HepG2 (cell line): ENCODE data around the gene C5AR1. TPM values are rescaled to one million over a fixed set of nuclear protein-coding genes. Genes with fewer than 3 reads are reported as not detected.

Source experiments
- ATAC-seq: fragments of 200-7000 bp; cut with Tn5 transposase; 3 replicates; pipeline ENCODE4 v1.9.1; 2020; ENCODE audit warnings: mild to moderate bottlenecking, moderate library complexity
- BruUV-seq: library from RNA; stranded (reverse); fragments of 400-500 nt; replicated peaks from 2 replicates; lab custom pipeline; 2021; lab: Mats Ljungman, UMichigan
- CTCF ChIA-PET: fragments of 300-600 bp; formaldehyde crosslinking; extraction: SDS; loops from one replicate; lab custom pipeline; 2021; ENCODE audit warnings: low total read pairs, inconsistent platforms, low intra/inter-chr PET ratio; lab: Yijun Ruan, JAX
- POLR2A ChIA-PET: fragments of 350-600 bp; sonication (Branson Sonifier 250); formaldehyde crosslinking; loops from one replicate; lab custom pipeline; 2020; ENCODE audit warnings: antibody characterized with exemption, inconsistent platforms; lab: Yijun Ruan, JAX
- DNase-seq: peaks from one replicate; pipeline ENCODE4 v3.0.0-alpha.2; 2015; ENCODE audit warnings: low spot score
- FAIRE-seq: peaks from 3 replicates; lab custom pipeline; 2011; peaks lifted over from hg19 to GRCh38; lab: Jason Lieb, UNC
- H2AFZ ChIP-seq: one replicate; pipeline ENCODE4 v1.6.1; 2011; ENCODE audit warnings: low read length, inconsistent platforms
- H3K27ac ChIP-seq: fragments of 300-600 bp; 3 replicates; pipeline ENCODE4 v1.8.0; 2011; ENCODE audit warnings: mixed run types, mild to moderate bottlenecking, mixed read lengths, low read length, inconsistent platforms; ENCODE audit not compliant: insufficient read depth; ENCODE audit errors: extremely low read length
- H3K27me3 ChIP-seq, 2 experiments: fragments of 200-600 bp in 1 of 2; 2 replicates in 1 of 2; 3 replicates in 1 of 2; pipeline versions ENCODE4 v1.6.0 to v1.8.0; 2011; ENCODE audit warnings: low read length in 2 of 2, mild to moderate bottlenecking in 2 of 2, moderate library complexity in 2 of 2, inconsistent platforms in 1 of 2; ENCODE audit not compliant: insufficient read depth in 2 of 2, control insufficient read depth in 1 of 2
- H3K36me3 ChIP-seq, 2 experiments: fragments of 200-600 bp in 1 of 2; replicated peaks in 1 of 2; 2 replicates in 1 of 2; 3 replicates in 1 of 2; pipeline versions ENCODE4 v1.5.1 to v1.8.0; 2011; ENCODE audit warnings: low read length in 2 of 2, inconsistent platforms in 1 of 2; ENCODE audit not compliant: insufficient read depth in 2 of 2, control insufficient read depth in 1 of 2
- H3K4me1 ChIP-seq: 2 replicates; pipeline ENCODE4 v1.5.1; 2012; ENCODE audit warnings: low read length, inconsistent platforms; ENCODE audit not compliant: insufficient read depth
- H3K4me2 ChIP-seq: 2 replicates; pipeline ENCODE4 v1.6.0; 2011; ENCODE audit warnings: low read depth, low read length, inconsistent platforms
- H3K4me3 ChIP-seq, 3 experiments: fragments of 200-600 bp in 1 of 3; sonication (generic), shearing (Covaris generic) in 1 of 3; replicated peaks in 1 of 3; 2 replicates each; pipeline ENCODE4 v1.5.1; 2011 to 2016; ENCODE audit warnings: low read length in 3 of 3, inconsistent platforms in 2 of 3, low read depth in 2 of 3, mild to moderate bottlenecking in 2 of 3, control low read depth in 1 of 3, mixed read lengths in 1 of 3; ENCODE audit not compliant: insufficient read depth in 1 of 3
- H3K79me2 ChIP-seq: one replicate; pipeline ENCODE4 v1.6.1; 2011; ENCODE audit warnings: low read length, inconsistent platforms; ENCODE audit not compliant: insufficient read depth
- H3K9ac ChIP-seq: 2 replicates; pipeline ENCODE4 v1.6.0; 2011; ENCODE audit warnings: mild to moderate bottlenecking, low read depth, low read length, inconsistent platforms; ENCODE audit not compliant: insufficient read depth
- H3K9me3 ChIP-seq: 2 replicates; pipeline ENCODE4 v1.5.1; 2012; ENCODE audit warnings: mild to moderate bottlenecking, low read length
- H4K20me1 ChIP-seq: 2 replicates; pipeline ENCODE4 v1.6.0; 2011; ENCODE audit warnings: inconsistent platforms, mild to moderate bottlenecking, low read length, moderate library complexity; ENCODE audit not compliant: insufficient read depth
- HINFP ChIP-seq: sonication (generic); formaldehyde crosslinking; IDR thresholded peaks from 2 replicates; pipeline ENCODE4 v1.4.0; 2020; ENCODE audit warnings: low read depth, mild to moderate bottlenecking, missing genetic modification reagents
- MED8 ChIP-seq: sonication (generic); formaldehyde crosslinking; IDR thresholded peaks from 2 replicates; pipeline ENCODE4 v1.8.1; 2023; ENCODE audit warnings: mild to moderate bottlenecking, missing genetic modification reagents; ENCODE audit not compliant: insufficient replicate concordance
- RBFOX2 ChIP-seq: fragments of 200-400 bp; formaldehyde crosslinking; IDR thresholded peaks from 2 replicates; pipeline ENCODE4 v1.6.1; 2017; ENCODE audit warnings: low read depth, mild to moderate bottlenecking, low read length
- ZFP62 ChIP-seq: sonication (generic); formaldehyde crosslinking; IDR thresholded peaks from 2 replicates; pipeline ENCODE4 v1.4.0; 2020; ENCODE audit warnings: missing genetic modification reagents
- ZNF556 ChIP-seq: sonication (generic); formaldehyde crosslinking; IDR thresholded peaks from 2 replicates; pipeline ENCODE4 v1.4.0; 2020; ENCODE audit warnings: mild to moderate bottlenecking, missing genetic modification reagents, borderline replicate concordance
- ZNF749 ChIP-seq: sonication (generic); formaldehyde crosslinking; IDR thresholded peaks from 2 replicates; pipeline ENCODE4 v1.8.0; 2022; ENCODE audit warnings: mild to moderate bottlenecking, missing genetic modification reagents, moderate library complexity, borderline replicate concordance
- WGBS: methylation state at CpG from one replicate; pipeline ENCODE4 v1.1.6; 2017; ENCODE audit warnings: low lambda C conversion rate; 5-methylcytosine and 5-hydroxymethylcytosine counted together
- in situ Hi-C: cut with HindIII; loops from 2 replicates; pipeline ENCODE4 v1.10.0; 2017; ENCODE audit warnings: low pct_unique_long_range_greater_than_20kb; ENCODE audit not compliant: extremely low pct_ligation_motif_present
- intact Hi-C: fragments of 100-400 bp; cut with micrococcal nuclease; formaldehyde crosslinking; loops from one replicate; pipeline ENCODE4 v1.10.0; 2022; ENCODE audit not compliant: unreplicated experiment
- polyA plus RNA-seq, 8 experiments: library from polyadenylated mRNA; depleted of rRNA in 3 of 8; stranded (reverse) in 7 of 8; unstranded in 1 of 8; fragments of >200 nt; fragmentation: Illumina TruSeq in 4 of 8; extraction: Trizol in 4 of 8; gene quantifications; 2 replicates each; pipeline versions ENCODE4 v1.2.1 to v1.2.3, GENCODE V29; 2011 to 2016; ENCODE audit warnings: low read depth in 4 of 8, missing spikeins in 1 of 8, mixed read lengths in 1 of 8; ENCODE audit not compliant: insufficient read depth in 1 of 8
- total RNA-seq, 5 experiments: library from RNA; depleted of rRNA; stranded (reverse); fragments of >200 nt; fragmentation: Illumina TruSeq; extraction: Trizol; gene quantifications; 2 replicates each; pipeline ENCODE4 v1.2.3, GENCODE V29; 2016; ENCODE audit warnings: low read depth in 1 of 5

C5AR1 gene
- total and polyA plus RNA-seq, 2 of the 13 experiments (the other 11 are each of a cell fraction or from before 2014, with no cell fraction given), result 0.07 to 1.6 TPM

- H3K9me3 ChIP-seq, result no peaks in the 10 kb centered on the region
- no peaks in the 10 kb centered on the region for H3K27me3 ChIP-seq
- WGBS, result 97% methylated on average over 20 of the region's 21 CpGs
- ATAC-seq (no peak), FAIRE-seq (no peak)
- ChIA-PET POLR2A (interaction anchor here (0.6 kb wide), 1 partner anchor 88 kb away, joined by 4 read pairs; no protein-coding TSS in a partner anchor), CTCF (no interaction called here)
- intact Hi-C loops, result no loop called here
- H3K36me3 ChIP-seq, result peaks cover 36 to 68% of the 10 kb centered on the region in 2 experiments
- TF ChIP-seq HINFP (CRISPR knock-in tag) (no peak), MED8 (CRISPR knock-in tag) (no peak), ZNF556 (CRISPR knock-in tag) (no peak), ZNF749 (CRISPR knock-in tag) (no peak), RBFOX2 (0 out of 2 replicates have a peak, but pooled peaks have one; percentile 27), ZFP62 (CRISPR knock-in tag) (no peak)
- TF ChIP-seq, all 625 proteins: peak for 1
- BruUV-seq, result no TSS peak
- Histone ChIP-seq H3K4me1 (no peaks in the 10 kb centered on the region), H3K4me3 (no peak overlapping the region), H3K4me2 (no peak overlapping the region), H3K79me2 (no peaks in the 10 kb centered on the region), H3K9ac (no peak overlapping the region), H3K27ac (no peak overlapping the region), H2AFZ (no peak overlapping the region), H4K20me1 (0 out of 2 replicates have a peak, but pooled peaks cover 6% of the 10 kb centered on the region)
- no peak for DNase-seq
- in situ Hi-C loops, result no loop called here
Observed at GRCh38 chr19:47362321-47362720, 52.7 kb downstream of the C5AR1 start.
